ENCODE data around the gene OSBPL10.
"Not testable (repeated sequence)": the region's sequence is repeated elsewhere in the genome, so short reads cannot be mapped to it uniquely, and the experiment has no call there.

OSBPL10 gene, protein sequence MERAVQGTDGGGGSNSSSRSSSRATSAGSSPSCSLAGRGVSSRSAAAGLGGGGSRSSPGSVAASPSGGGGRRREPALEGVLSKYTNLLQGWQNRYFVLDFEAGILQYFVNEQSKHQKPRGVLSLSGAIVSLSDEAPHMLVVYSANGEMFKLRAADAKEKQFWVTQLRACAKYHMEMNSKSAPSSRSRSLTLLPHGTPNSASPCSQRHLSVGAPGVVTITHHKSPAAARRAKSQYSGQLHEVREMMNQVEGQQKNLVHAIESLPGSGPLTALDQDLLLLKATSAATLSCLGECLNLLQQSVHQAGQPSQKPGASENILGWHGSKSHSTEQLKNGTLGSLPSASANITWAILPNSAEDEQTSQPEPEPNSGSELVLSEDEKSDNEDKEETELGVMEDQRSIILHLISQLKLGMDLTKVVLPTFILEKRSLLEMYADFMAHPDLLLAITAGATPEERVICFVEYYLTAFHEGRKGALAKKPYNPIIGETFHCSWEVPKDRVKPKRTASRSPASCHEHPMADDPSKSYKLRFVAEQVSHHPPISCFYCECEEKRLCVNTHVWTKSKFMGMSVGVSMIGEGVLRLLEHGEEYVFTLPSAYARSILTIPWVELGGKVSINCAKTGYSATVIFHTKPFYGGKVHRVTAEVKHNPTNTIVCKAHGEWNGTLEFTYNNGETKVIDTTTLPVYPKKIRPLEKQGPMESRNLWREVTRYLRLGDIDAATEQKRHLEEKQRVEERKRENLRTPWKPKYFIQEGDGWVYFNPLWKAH

DNA sequence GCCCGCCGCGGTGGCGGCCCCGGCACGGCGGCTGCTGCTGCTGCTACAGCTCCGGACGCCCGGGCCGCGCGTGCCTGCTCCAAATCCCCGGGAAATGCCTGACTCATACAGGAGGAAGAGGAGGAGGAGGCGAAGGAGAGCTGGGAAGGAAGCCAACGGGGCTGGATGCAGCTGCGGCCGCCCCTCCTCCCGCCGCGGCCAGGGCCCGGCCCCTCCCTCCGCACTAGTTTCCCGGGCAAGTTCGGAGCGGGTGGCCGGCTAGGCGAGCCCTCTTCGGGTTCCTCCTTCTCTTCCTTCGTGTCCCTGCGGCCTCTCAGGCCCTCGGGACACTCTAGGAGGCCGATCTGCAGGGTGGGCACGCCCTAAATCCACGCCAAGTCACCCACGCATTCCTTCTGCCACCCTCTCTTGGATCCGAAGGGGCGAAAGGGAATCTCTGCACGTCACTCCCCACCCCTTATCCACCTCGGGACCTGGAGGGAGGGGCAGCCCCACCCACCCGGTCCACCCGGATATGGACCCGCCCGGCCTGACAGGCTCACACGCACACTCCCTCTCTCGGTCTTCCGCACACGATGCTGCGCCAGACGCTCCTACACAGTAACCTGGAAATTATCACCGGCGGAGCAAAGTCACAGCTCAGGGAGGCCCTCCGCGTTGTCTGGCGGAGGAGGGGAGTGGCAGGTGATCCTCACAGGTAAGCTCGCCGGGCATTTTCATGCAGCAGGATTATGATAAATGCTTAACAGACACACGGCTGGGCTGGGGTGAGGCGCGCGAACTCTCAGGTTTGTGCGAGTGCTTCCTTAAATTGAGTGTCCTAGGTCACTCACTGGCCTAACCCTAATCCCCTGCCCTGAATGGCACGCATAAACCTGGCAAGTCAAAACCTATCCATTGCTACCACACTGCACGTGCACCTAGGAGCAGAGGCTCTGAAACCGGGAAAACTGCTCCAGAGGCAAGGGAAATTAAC is at the start of gene OSBPL10, which contains the start of gene ZNF860:
TSS of gene OSBPL10 (minus strand) at position 57 of the 976 bp plus-strand sequence. CDS start 83 bp downstream, outside the sequence.
TSS of gene ZNF860 (plus strand) at position 545 of the 976 bp plus-strand sequence. CDS start 7,330 bp downstream, outside the sequence.
- no peak for DNase-seq (ENCODE audit: low read depth in 2 of 2)

DNA sequence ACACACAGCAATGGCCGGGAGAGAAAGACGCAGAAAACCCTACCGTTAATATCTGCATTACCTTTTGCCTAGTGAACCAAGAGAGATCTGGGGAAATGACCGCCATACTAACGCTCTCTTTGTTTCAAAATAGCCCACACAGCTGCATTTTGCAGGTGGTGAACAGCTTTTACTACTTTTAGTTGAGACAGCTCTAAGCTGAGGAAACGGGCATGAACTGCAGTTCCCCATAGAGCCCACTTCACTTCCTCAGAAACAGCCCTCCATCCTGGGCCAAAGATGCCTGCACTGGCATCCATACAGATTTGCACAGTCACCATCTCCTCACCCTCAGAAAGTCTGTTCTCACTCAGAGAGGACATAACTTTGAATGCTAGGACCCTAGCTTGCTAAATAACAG is 45.5 kb upstream of the OSBPL10 start:
- DNase-seq (ENCODE audit: low read depth in 2 of 2): no peak

DNA sequence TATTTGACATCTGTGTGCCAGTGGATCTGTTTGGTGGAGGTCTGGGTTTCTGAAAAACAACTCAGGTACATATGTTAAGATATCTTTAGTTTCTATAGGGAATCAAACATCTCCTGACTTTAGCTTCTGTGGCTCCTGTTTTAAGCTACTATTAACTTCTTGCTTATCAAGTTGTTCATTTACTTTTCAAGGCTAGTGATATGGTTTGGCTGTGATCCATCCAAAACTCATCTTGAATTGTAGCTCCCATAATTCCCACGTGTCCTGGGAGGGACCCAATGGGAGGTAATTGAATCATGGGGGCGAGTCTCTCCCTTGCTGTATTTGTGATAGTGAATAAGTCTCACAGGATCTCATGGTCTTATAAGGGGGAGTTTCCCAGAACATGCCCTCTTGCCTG is 41.9 kb upstream of the OSBPL10 start:
- DNase-seq (ENCODE audit: low read depth in 2 of 2): no peak

DNA sequence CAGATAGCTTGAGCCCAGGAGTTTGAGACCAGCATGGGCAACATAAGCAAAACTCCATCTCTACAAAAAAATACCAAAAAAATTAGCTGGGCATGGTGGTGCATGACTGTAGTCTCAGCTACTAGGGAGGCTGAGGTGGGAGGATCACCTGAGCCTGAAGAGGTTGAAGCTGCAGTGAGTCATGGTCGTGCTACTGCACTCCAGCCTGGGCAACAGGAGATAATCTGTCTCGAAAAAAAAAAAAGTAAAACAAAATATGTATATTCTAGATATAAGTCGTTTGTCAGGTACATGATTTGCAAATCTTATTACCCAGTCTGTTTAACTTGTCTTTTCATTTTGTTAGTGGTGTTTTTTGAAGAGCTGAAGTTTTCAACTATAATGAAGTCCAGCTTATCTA is 40.7 kb upstream of the OSBPL10 start:
- DNase-seq (ENCODE audit: low read depth in 2 of 2): no peak

DNA sequence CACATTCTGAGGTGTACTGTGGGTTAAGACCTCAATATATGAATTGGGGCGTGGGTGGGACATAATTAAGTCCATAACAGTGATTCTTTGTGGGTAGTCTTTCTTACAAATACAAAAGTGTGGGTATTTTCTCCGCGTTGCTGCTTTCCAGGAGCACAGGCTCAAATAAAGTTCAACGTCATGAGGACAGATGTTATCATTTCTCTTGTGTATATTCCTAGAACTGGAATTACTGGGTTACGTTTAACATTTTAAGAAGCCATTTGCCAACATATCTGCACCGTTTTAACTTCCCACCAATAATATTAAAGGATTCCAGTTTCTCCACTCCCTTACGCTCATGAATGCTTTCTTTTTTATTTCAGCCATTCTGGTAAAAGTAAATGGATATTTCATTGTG is 40.1 kb upstream of the OSBPL10 start:
- DNase-seq (ENCODE audit: low read depth in 2 of 2): no peak

DNA sequence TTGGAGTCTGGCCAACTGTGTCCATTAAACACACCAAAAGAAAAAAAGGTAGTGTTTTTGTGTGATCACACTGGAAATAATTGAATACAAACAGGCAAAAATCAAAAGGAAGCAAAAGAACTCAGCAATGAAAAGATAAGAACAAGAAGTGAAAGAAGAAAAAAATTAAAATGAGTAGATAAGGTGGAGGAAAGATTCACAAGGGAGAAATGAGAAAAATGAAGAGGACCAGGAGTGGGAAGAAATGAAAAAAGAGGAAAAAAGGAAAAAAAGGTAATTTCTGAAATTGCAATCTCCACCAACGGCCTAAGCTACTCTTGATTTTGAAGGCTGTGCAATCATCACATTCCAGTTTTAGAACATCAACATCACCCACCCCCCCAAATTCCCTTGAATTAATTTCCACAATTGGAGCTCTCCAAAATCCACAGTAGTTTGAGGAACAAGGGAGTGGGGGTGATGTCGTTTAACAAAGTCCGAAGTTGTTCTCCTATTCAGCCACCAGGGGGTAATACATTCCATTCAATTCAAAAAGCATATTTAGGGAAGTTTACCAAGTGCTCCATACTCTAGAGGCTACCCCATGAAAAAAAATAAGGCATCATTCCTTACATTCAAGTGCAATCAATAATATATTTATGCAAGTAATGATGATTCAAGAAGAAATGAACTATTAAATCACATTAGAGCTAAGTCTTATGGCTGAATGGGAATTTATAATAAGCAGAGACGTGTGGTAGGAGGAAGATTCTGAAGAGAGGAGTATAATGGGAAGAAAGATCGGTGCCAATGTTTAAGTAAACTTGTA is 37.9 kb upstream of the OSBPL10 start:
- no peak for DNase-seq (ENCODE audit: low read depth in 2 of 2)

DNA sequence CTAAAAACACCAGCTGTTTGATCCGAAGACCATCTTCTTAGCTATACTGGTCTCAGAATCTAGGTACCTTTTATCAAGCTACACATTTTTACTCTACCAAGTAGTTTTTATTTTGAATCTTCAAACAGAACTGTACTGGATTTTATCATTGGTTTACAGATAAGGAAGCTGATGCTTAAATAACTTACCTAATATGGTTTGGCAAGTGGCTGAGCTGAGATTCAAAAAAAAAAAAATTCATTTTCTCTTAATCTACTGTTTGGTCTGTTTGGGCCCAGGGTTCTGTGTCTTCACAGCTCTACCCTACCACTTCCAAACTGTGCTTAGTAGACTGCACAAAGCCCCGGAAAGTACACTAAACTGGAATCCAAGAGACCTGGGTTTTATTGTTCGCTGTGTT is 36.2 kb upstream of the OSBPL10 start:
- DNase-seq (ENCODE audit: low read depth in 2 of 2): no peak

DNA sequence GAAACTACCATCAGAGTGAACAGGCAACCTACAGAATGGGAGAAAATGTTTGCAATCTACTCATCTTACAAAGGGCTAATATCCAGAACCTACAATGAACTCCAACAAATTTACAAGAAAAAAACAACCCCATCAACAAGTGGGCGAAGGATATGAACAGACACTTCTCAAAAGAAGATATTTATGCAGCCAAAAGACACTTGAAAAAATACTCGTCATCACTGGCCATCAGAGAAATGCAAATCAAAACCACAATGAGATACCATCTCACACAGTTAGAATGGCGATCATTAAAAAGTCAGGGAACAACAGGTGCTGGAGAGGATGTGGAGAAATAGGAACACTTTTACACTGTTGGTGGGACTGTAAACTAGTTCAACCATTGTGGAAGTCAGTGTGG is 34.6 kb upstream of the OSBPL10 start:
- DNase-seq (ENCODE audit: low read depth in 2 of 2): not testable (repeated sequence)

DNA sequence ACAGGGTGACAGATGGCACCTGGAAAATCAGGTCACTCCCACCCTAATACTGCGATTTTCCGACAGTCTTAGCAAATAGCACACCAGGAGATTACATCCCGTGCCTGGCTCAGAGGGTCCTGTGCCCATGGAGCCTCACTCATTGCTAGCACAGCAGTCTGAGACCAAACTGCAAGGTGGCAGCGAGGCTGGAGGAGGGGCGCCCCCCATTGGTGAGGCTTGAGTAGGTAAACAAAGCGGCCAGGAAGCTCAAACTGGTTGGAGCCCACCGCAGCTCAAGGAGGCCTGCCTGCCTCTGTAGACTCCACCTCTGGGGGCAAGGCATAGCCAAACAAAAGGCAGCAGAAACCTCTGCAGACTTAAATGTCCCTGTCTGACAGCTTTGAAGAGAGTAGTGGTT is 29.6 kb upstream of the OSBPL10 start:
- DNase-seq (ENCODE audit: low read depth in 2 of 2): not testable (repeated sequence)

DNA sequence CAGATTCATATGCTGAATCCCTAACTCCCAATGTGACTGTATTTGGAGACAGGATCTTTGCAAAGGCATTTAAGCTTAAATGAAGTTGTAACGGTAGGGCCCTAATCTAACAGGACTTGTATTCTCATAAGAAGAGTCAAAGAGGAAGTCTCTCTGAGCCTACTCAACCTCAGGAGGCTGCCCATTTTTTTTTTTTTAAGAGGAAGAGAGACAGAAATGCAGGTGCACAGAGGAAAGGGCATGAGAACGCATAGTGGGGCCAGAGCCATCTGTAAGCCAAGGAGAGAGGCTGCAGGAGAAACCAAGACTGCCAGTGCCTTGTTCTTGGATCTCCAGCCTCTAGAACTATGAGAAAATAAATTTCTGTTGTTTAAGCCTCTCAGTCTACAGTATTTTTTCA is 28.9 kb upstream of the OSBPL10 start:
- no peak for DNase-seq (ENCODE audit: low read depth in 2 of 2)

DNA sequence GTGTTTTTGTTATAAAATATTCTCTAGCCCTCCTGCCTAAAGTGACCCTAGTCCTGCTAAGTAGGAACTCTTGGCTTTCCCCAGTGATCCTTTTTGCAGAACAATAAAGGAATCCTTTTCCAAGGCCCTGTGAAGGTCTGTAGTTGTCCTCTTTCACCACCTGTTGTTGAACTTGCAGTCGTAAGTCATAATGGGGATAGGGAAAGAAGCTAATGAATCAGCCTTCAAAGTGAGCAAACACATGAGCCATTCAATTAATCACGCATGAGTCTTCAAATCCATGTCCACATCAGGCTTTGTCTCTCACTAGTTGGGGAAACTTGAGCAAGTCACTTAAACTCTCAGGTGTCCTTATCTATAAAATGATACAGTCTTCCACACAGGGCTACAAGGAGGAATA is 28.0 kb upstream of the OSBPL10 start:
- no peak for DNase-seq (ENCODE audit: low read depth in 2 of 2)

DNA sequence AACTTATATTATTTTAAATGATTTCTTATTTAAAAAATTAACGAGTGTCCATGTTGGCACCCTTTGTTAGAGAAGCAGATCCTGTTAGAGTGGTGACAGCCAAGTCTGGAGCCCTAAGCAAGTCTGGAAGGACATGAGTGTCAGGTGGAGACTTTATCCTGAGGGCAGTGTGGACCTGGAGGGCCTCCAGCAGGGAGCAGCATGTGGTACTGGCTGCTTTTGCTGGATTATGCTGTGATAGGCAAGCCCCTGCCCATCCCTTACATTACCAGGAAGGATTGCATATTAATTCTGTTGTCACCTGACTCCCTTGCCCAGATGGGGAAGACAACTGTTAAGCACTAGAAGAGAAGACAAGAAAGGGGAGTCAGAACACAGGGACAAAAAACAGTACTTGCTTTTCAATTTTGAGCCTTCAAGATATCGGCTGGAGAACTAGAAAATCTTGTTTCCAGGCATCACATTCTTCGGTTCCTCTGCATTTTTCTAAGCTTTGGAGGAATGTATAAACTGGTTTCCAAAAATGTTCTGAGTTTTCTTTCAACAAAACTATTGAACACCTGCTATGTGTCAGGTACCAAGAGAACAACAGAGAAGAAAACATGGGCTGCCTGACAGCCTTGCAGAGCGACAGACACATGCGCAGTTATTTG is 23.2 kb upstream of the OSBPL10 start:
- DNase-seq (ENCODE audit: low read depth in 2 of 2): no peak

DNA sequence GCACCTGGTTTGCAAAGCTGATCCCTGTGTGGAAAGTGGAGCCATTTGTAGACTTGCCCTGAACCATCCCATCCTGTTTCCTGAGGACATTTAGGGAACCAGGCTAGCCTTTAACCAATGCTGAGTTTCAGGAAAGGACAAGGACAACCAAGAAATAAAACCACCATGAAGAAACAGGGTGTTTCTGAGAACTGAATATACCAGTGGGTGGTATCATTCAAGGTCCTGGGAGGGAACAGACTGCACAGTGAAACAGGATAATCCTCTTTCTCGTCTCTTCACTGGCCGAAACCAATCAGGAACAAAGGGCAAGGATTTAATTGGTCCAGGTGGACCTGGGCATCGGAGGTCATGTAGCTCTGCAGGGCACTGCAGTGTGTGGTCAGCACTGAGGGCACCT is 22.3 kb upstream of the OSBPL10 start:
- DNase-seq (ENCODE audit: low read depth in 2 of 2): no peak

DNA sequence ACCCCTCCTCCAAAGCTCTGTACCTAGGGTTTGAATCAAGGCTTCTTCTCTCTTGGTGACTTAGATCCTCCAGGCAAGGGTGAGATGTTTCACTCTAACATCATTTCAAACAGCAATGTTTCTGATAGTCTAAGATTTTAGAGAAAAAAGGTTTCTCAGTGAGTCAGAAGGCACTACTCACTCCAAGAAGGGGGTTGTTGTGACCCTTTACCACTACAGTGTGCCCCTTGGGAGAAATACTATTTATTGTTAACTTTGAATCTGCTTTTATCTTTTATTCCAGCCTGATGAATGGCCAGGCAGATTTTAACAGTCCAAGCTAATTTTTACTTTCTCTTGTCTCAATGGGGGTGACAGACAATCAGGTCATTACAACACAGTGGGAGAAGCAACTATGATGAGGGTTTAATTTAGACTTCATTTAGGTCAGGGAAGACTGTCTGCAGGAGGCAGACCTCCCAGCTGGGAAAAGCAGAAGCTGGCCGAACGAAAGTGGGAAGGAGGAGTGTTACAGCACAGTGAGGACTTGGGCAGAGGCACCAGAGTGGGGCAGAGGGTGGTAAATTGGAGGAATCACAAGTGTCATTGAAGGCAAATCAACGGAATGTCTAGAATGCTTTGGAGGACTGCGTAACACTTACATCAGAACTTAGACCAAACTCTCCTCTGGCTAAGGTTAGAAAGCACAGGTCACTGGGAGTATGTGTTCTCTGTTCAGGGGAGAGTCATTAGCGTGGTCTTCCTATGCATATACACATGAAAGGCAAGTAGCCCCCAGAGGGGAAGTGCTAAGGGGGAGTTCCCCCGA is 21.7 kb upstream of the OSBPL10 start:
- no peak for DNase-seq (ENCODE audit: low read depth in 2 of 2)

DNA sequence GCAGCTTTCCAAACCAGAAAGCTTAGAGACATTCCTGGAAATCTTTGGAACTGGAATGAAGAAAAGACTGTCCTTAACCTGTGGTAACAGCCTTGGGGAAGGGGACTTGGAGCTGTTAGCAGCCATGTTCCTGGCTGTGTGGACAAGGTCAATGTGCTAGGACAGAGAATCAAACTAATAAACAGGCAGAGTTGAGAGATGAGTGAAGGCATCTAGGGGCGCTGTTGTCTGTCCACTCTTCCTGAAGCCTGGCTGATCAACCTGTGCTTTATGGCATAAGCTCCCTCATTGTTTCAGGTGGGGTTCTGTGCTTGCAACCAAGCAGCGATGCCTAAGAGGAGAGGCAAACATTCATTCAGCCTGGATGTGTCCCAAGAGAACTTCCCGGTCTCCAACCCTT is 19.8 kb upstream of the OSBPL10 start:
- DNase-seq (ENCODE audit: low read depth in 2 of 2): no peak

DNA sequence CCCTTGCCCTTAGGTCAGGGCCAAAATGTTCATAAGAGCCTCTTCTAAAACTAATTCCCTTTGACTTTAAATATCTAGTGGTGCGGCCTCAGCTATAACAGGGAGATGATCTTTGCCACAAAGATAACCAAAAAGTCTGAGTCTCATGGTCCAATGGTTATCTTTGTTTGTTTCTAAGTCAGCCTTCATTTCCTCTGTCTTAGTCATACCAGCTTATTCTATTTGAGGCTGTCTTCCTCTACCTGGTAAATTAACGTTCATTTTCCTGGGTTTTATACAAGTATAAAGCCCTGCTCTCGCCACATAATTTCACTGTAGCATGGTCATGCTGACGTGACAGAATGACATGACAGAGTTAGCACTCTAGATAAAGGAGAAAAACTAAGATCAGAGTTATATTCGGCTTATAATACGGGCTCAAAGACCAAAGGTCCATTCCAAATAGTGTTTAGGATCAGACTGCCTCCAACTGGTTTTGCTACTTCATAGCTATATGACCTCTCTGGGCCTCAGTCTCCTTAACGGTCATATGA is 18.9 kb upstream of the OSBPL10 start:
- no peak for DNase-seq (ENCODE audit: low read depth in 2 of 2)

DNA sequence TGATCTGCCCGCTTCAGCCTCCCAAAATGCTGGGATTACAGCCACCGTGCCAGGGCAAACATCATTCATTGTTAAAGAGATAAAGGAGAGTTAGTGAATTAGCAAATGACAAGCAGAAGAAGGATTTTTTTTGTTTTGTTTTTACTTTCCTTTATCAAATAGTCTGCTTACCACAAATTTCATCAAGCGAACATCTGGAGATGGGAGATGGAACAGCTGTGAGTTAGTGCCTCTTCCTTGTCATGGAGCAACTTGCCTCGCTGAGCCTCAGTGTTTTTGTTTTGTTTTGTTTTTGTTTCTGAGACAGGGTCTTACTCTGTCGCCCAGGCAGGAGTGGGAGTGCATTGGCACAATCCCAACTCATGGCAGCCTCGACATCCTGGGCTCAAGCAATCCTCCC is 16.4 kb upstream of the OSBPL10 start:
- no peak for DNase-seq (ENCODE audit: low read depth in 2 of 2)

DNA sequence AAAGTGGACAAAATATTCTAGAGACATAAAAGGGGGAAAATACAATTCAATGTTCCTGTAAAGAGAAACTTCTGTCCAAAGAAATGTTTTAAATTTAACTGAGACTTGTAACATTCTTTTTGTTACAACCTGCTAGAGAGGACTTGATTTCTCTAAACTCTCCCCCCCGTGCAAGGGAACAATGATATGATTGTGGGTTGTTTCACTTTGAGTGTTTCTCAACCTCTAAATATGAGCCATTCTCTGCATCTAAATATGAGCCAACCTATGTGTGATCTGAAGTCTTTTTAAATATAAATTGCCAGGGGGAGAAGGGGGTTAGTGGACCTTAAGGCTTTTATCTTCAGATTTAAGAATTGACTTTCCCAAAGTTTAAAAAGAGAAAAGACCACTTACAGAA is 15.1 kb upstream of the OSBPL10 start:
- no peak for DNase-seq (ENCODE audit: low read depth in 2 of 2)

DNA sequence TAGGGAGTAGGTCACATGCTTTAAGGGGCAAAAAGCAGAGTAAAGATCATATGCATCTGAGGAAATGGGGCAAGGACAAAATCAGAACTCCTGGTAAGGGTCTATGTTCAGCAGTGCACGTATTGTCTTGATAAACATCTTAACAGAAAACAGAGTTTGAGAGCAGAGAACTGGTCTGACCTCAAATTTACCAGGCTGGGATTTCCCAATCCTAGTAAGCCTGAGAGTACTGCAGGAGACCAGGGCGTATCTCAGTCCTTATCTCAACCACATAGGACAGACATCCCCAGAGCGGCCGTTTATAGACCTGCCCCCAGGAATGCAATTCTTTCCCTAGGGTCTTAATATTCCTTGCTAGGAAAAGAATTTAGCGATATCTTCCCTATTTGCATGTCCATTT is 14.0 kb upstream of the OSBPL10 start:
- DNase-seq (ENCODE audit: low read depth in 2 of 2): not testable (repeated sequence)

Measured in activated CD8-positive, alpha-beta memory T cell treated with anti-CD3 and anti-CD28 coated beads for 4 hours (primary cell).